PC-3 (cell line): ENCODE measurements around the gene FLOT1. TPM values are rescaled to one million over a fixed set of nuclear protein-coding genes. Genes with fewer than 3 reads are reported as not detected.

Experiments used
- ATAC-seq: fragments of 200-7000 bp; cut with Tn5 transposase; 2 replicates; pipeline ENCODE4 v1.9.1; 2020; ENCODE audit warnings: mild to moderate bottlenecking, moderate library complexity
- BruUV-seq: library from RNA; stranded (reverse); fragments of 400-500 nt; replicated peaks from 2 replicates; lab custom pipeline; 2021; lab: Mats Ljungman, UMichigan
- CTCF ChIA-PET: fragments of 300-600 bp; sonication (Branson Sonifier 250); formaldehyde crosslinking; loops from one replicate; lab custom pipeline; 2022; ENCODE audit warnings: antibody characterized with exemption; lab: Charles Lee
- POLR2A ChIA-PET: fragments of 300-600 bp; sonication (Branson Sonifier 250); formaldehyde crosslinking; loops from one replicate; lab custom pipeline; 2022; ENCODE audit warnings: antibody characterized with exemption; ENCODE audit not compliant: unreplicated experiment; lab: Charles Lee
- DNase-seq: peaks from one replicate; pipeline ENCODE4 v3.0.0-alpha.2; 2015
- H2AFZ ChIP-seq: fragments of 300-600 bp; sonication (generic); 2 replicates; pipeline ENCODE4 v1.6.0; 2016; ENCODE audit warnings: antibody characterized with exemption, low read length
- H3F3A ChIP-seq: fragments of 300-600 bp; sonication (generic); one replicate; pipeline ENCODE4 v1.6.0; 2017; ENCODE audit warnings: antibody characterized with exemption, low read length, control low read depth, mild to moderate bottlenecking; ENCODE audit not compliant: unreplicated experiment
- H3K27ac ChIP-seq: fragments of 300-600 bp; sonication (generic); 2 replicates; pipeline ENCODE4 v1.5.1; 2016; ENCODE audit warnings: mild to moderate bottlenecking, low read length
- H3K27me3 ChIP-seq: fragments of 300-600 bp; sonication (generic); 2 replicates; pipeline ENCODE4 v1.6.1; 2016; ENCODE audit warnings: low read length, mixed read lengths
- H3K36me3 ChIP-seq: fragments of 300-600 bp; sonication (generic); 2 replicates; pipeline ENCODE4 v1.6.1; 2016; ENCODE audit warnings: low read depth, mixed run types, low read length, mixed read lengths
- H3K4me1 ChIP-seq: fragments of 300-600 bp; sonication (generic); 2 replicates; pipeline ENCODE4 v1.5.1; 2016; ENCODE audit warnings: low read length; ENCODE audit not compliant: insufficient read depth
- H3K4me2 ChIP-seq: fragments of 300-600 bp; sonication (generic); 2 replicates; pipeline ENCODE4 v1.6.0; 2016; ENCODE audit warnings: low read length
- H3K4me3 ChIP-seq: fragments of 300-600 bp; sonication (generic); 2 replicates; pipeline ENCODE4 v1.5.1; 2016; ENCODE audit warnings: mild to moderate bottlenecking, low read length, mixed read lengths
- H3K79me2 ChIP-seq: fragments of 300-600 bp; sonication (generic); 2 replicates; pipeline ENCODE4 v1.6.1; 2017; ENCODE audit warnings: low read length, mixed read lengths
- H3K9ac ChIP-seq: fragments of 300-600 bp; sonication (generic); 2 replicates; pipeline ENCODE4 v1.6.0; 2016; ENCODE audit warnings: mild to moderate bottlenecking, low read length
- H3K9me2 ChIP-seq: fragments of 300-600 bp; sonication (generic); replicated peaks from 2 replicates; pipeline ENCODE4 v1.6.1; 2016; ENCODE audit warnings: mixed run types, low read length, mixed read lengths
- H3K9me3 ChIP-seq: fragments of 300-600 bp; sonication (generic); 2 replicates; pipeline ENCODE4 v1.6.1; 2016; ENCODE audit warnings: low read length, mixed read lengths
- H4K20me1 ChIP-seq: fragments of 300-600 bp; sonication (generic); 2 replicates; pipeline ENCODE4 v1.6.1; 2016; ENCODE audit warnings: low read length, mixed read lengths
- EZH2 ChIP-seq: fragments of 300-600 bp; sonication (generic); IDR thresholded peaks from one replicate; pipeline ENCODE4 v1.6.1; 2017; ENCODE audit warnings: antibody characterized with exemption, mild to moderate bottlenecking, low read length; ENCODE audit not compliant: unreplicated experiment
- EZH2phosphoT487 ChIP-seq: fragments of 300-600 bp; sonication (generic); IDR thresholded peaks from 2 replicates; pipeline ENCODE4 v1.6.1; 2018; ENCODE audit warnings: mild to moderate bottlenecking, antibody characterized with exemption, low read length, borderline replicate concordance
- intact Hi-C: fragments of 100-400 bp; cut with micrococcal nuclease; formaldehyde crosslinking; loops from 2 replicates; pipeline ENCODE4 v1.9.0; 2023
- total RNA-seq: library from RNA; depleted of rRNA; stranded (reverse); fragments of >200 nt; gene quantifications from 2 replicates; pipeline ENCODE4 v1.2.3, GENCODE V29; 2014
- TF ChIP-seq, protein P1 (sequence below): fragments of 300-600 bp; sonication (generic); conservative IDR thresholded peaks from 2 replicates; pipeline ENCODE4 v1.5.1; 2017; ENCODE audit warnings: antibody characterized with exemption, low read depth, mild to moderate bottlenecking, low read length

Gene FLOT1
- total RNA-seq, 1 experiment from 2014 or later = 305 TPM

DNA sequence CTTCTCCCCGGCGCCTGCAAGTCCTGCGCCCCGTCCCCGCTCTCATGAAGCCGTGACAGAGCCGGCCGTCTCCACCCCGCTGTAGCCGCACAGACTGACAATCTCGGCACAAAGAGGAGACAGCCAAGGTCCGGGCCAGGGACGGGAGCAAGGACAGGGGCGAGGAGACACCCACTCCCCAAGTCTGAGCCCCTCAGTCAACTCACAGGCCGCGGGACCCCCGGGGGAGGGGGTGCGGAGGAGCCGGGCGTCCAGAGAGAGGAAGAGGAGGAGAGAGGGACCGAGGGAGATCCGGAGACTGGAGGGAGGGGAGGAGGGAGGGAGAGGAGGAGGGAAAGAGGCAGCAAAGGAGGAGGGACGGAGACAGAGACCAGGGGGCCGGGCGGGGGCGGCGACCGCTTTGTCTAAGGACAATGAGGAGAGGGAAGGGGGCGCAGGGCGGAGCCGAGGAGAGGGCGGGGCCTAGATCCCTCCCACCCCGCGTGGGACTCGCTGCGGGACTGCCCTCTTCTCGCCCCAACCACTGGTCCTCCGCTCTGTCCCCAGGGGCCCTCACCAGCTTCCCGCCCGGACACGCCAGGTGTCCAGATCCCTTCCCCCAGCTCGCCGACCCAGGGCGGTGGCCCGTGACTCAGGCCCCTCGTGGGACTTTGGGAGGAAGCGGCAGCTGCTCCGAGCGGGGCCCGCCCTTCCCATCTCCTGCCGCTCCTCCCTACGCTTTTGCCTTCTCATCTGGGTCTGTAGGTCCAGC is 55.4 kb downstream of the FLOT1 start:
- peak overlapping the region; percentile 98 for H3K9ac ChIP-seq
- POLR2A ChIA-PET = interaction anchor here (0.5 to 1.1 kb wide), 3 partner anchors 30 to 219 kb away, joined by 3 to 7 read pairs (median 4); partner anchors contain the start of gene MDC1
- H3K4me3 ChIP-seq = peak overlapping the region; percentile 97
- H4K20me1 ChIP-seq = no peaks in the 10 kb centered on the region
- no TSS peak for BruUV-seq
- no peaks in the 10 kb centered on the region for H3F3A ChIP-seq
- H3K79me2 ChIP-seq = peaks cover 76% of the 10 kb centered on the region
- peak; percentile 58 for ATAC-seq
- CTCF ChIA-PET = interaction anchor here (0.5 to 1.6 kb wide), 3 partner anchors 8 to 386 kb away, joined by 3 to 4 read pairs (median 3); partner anchors contain the start of gene MDC1
- TF ChIP-seq EZH2phosphoT487 = no peak
- TF ChIP-seq, protein P1, sequence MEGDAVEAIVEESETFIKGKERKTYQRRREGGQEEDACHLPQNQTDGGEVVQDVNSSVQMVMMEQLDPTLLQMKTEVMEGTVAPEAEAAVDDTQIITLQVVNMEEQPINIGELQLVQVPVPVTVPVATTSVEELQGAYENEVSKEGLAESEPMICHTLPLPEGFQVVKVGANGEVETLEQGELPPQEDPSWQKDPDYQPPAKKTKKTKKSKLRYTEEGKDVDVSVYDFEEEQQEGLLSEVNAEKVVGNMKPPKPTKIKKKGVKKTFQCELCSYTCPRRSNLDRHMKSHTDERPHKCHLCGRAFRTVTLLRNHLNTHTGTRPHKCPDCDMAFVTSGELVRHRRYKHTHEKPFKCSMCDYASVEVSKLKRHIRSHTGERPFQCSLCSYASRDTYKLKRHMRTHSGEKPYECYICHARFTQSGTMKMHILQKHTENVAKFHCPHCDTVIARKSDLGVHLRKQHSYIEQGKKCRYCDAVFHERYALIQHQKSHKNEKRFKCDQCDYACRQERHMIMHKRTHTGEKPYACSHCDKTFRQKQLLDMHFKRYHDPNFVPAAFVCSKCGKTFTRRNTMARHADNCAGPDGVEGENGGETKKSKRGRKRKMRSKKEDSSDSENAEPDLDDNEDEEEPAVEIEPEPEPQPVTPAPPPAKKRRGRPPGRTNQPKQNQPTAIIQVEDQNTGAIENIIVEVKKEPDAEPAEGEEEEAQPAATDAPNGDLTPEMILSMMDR = no peak
- no peak for TF ChIP-seq EZH2
- H3K27me3 ChIP-seq = no peaks in the 10 kb centered on the region
- peaks cover 66% of the 10 kb centered on the region for H3K4me1 ChIP-seq
- H3K36me3 ChIP-seq = no peaks in the 10 kb centered on the region
- intact Hi-C loops = loop anchor here (1.0 to 5.0 kb wide), 2 partner anchors 30 to 135 kb away; partner anchors contain the start of gene MDC1
- no peaks in the 10 kb centered on the region for H3K9me2 ChIP-seq
- H2AFZ ChIP-seq = peak overlapping the region; percentile 86
- H3K9me3 ChIP-seq = no peaks in the 10 kb centered on the region
- peak; percentile 96 for DNase-seq
- H3K27ac ChIP-seq = peak overlapping the region; percentile 96
- peak overlapping the region; percentile 87 for H3K4me2 ChIP-seq

DNA sequence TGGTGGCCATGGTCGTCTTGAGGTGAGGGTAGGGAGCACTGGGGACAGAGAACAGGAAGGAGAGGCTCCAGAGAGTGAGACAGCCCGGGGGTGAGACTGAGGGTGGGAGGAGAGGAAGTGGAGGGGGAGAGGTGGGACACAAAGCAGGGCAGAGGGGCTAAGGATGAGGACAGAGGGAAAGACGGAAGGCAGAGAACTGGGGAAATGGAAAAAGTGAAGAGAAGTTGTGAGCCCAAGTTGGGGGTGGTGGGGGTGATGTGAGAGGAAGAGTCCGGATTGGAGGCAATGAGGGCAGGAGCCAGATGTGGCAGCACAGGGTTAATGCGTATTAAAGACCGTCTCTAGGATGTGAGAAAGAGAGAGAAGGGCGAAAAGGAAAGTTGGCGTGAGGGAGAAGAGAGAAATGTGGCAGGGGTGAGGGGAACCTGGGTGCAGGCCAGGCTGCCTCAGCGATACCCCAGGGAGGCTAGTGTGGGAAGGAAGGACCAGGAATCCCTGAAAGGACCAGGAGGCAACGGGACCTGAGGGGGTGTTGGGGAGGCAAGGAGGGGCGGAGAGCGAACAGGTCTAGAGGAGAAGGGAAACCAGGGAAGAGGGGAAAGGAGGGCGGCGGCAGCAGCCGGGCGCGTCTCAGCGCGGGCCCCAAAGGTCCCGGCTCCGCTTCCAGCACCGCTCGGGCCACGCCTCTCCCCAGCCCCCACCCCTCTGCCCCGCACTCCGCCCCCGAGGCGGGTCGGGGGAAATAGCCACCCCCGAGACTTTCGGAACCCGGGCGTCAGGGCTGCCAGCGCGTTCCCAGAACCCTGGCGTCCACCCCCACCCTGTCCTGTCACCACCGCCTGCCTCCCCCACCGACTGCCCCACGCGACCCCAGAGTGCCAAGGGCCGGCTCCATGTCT is 56.2 kb downstream of the FLOT1 start, which contains the start of gene PPP1R18:
PPP1R18 (minus strand) TSS at position 637 of the 899 bp plus-strand sequence; CDS start at position 10, 627 bp downstream.
- Histone ChIP-seq H3K27ac (peak within 1 kb of the TSS; percentile 96), H2AFZ (peak within 1 kb of the TSS; percentile 86), H3K9ac (peak within 1 kb of the TSS; percentile 98), H3K27me3 (no peaks in the 10 kb centered on the region), H3K4me1 (peaks cover 71% of the 10 kb centered on the region), H3K36me3 (no peaks in the 10 kb centered on the region), H3K4me2 (peak within 1 kb of the TSS; percentile 87), H3K79me2 (peaks cover 84% of the 10 kb centered on the region), H3K9me3 (no peaks in the 10 kb centered on the region), H3K9me2 (no peaks in the 10 kb centered on the region), H3K4me3 (peak within 1 kb of the TSS; percentile 97), H4K20me1 (no peaks in the 10 kb centered on the region), H3F3A (no peaks in the 10 kb centered on the region)
- POLR2A ChIA-PET = no interaction called here
- BruUV-seq = TSS peak; percentile 50
- DNase-seq = peak; percentile 72
- CTCF ChIA-PET = no interaction called here
- peak; percentile 9 for ATAC-seq
- TF ChIP-seq, protein P1 = no peak
- TF ChIP-seq EZH2 (no peak), EZH2phosphoT487 (no peak)
- intact Hi-C loops = loop anchor here (5.0 kb wide), 1 partner anchor 136 kb away; no protein-coding TSS in a partner anchor
